Measurements from ENCODE around the gene KCNH1. TPM values are rescaled to one million over a fixed set of nuclear protein-coding genes. Genes with fewer than 3 reads are reported as not detected.

KCNH1 gene
- total and polyA plus RNA-seq, 2 donors from 2014 or later: 0.54 TPM; not detected in 1

DNA sequence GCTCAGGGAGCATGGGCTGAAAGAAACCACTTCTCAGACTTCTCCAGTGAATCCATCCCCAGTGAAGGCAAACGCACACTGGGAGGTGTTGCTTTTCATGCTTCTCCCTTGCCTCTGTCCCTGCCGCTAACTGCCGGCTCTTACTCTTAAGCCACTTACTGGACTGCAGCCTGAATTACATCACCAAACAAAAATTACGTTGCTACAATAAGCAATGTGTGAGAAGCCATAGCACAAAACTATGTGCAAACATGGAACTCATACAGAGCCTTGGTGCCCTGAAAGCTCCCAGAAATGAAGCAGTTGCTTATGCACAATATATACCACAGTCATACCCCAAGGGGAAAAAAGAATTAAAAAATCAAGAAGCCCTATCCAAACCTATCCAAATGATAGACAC lies 375.2 kb downstream of the KCNH1 start:
- TF ChIP-seq CTCF (IDR thresholded peaks at IDR 0.05; ENCODE audit: borderline replicate concordance, extremely low read depth, insufficient read depth): no peak
- intact Hi-C loops (cut with DNase I): no loop called here
- H3K9me3 ChIP-seq (ENCODE audit: control insufficient read depth in 2 of 3, insufficient read depth in 1 of 3, low read length in 3 of 3): peaks cover 0 to 9% (median 0%) of the 10 kb centered on the region in 3 donors
- no peak overlapping the region for H3K27ac ChIP-seq (ENCODE audit: low read depth in 2 of 2, low read length in 2 of 2)
- DNase-seq (no peak), FAIRE-seq (no peak)
- H3K4me1 ChIP-seq (ENCODE audit: control insufficient read depth in 2 of 3, insufficient read depth in 2 of 3, low read depth in 1 of 3, low read length in 3 of 3): no peaks in the 10 kb centered on the region
- no peak overlapping the region for H3K9ac ChIP-seq (ENCODE audit: low read length in 3 of 3)
- no peak overlapping the region for H3K4me3 ChIP-seq (ENCODE audit: low read length in 3 of 3)
- no peaks in the 10 kb centered on the region for H3K27me3 ChIP-seq (ENCODE audit: control insufficient read depth, insufficient read depth, low read length)
- no peaks in the 10 kb centered on the region for H3K36me3 ChIP-seq (ENCODE audit: control insufficient read depth in 2 of 3, insufficient read depth in 3 of 3, low read length in 3 of 3)

DNA sequence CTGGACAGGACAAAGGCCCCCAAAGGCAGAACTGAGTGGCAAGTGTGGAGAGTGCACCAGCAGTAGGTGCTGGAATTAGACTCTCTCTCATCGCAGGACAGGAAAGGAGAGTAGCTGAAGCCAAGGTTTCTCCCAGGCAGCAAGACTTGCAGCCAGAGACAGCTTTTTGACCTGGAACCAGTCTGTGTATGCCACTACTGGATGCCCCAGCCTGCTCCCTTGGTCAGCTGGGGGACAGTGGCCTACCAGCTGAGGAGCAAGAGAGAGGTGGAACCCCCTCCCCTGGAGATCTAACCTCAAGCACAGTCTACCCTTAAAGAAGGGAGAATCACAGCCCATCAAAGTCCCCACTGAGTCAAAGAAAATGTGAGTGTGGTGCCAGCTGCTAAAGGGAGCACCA lies 375.7 kb downstream of the KCNH1 start:
- intact Hi-C loops (cut with DNase I): no loop called here
- no peaks in the 10 kb centered on the region for H3K36me3 ChIP-seq (ENCODE audit: control insufficient read depth in 2 of 3, insufficient read depth in 3 of 3, low read length in 3 of 3)
- no peak for FAIRE-seq
- no peak for TF ChIP-seq CTCF (IDR thresholded peaks at IDR 0.05; ENCODE audit: borderline replicate concordance, extremely low read depth, insufficient read depth)
- no peaks in the 10 kb centered on the region for H3K4me1 ChIP-seq (ENCODE audit: control insufficient read depth in 2 of 3, insufficient read depth in 2 of 3, low read depth in 1 of 3, low read length in 3 of 3)
- DNase-seq: no peak
- H3K9me3 ChIP-seq (ENCODE audit: control insufficient read depth in 2 of 3, insufficient read depth in 1 of 3, low read length in 3 of 3): peaks cover 0 to 8% (median 0%) of the 10 kb centered on the region in 3 donors
- H3K27me3 ChIP-seq (ENCODE audit: control insufficient read depth, insufficient read depth, low read length): no peaks in the 10 kb centered on the region
- H3K9ac ChIP-seq (ENCODE audit: low read length in 3 of 3): no peak overlapping the region
- H3K27ac ChIP-seq (ENCODE audit: low read depth in 2 of 2, low read length in 2 of 2): no peak overlapping the region
- H3K4me3 ChIP-seq (ENCODE audit: low read length in 3 of 3): no peak overlapping the region

DNA sequence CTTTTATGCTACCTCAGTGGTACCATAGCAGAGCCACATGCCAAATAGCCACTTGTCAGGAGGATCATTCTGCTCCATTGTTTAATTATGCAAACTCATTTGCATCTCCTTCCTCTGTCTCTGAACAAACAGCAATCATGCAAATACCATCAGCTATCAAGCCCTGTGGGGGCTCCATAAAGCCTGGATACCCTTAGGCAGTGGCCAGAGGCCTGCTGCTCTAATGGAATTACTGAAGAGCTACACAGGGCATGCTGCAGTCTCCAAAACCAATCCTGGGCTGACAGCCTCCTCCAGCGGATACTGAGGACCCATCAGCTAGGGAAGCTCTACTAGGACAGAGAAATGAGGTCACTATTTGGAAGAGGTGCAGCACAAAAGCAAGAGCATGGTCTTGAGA lies 376.3 kb downstream of the KCNH1 start:
- H3K27me3 ChIP-seq (ENCODE audit: control insufficient read depth, insufficient read depth, low read length): no peaks in the 10 kb centered on the region
- no peak overlapping the region for H3K4me3 ChIP-seq (ENCODE audit: low read length in 3 of 3)
- intact Hi-C loops (cut with DNase I): no loop called here
- H3K9ac ChIP-seq (ENCODE audit: low read length in 3 of 3): no peak overlapping the region
- TF ChIP-seq CTCF (IDR thresholded peaks at IDR 0.05; ENCODE audit: borderline replicate concordance, extremely low read depth, insufficient read depth): no peak
- no peaks in the 10 kb centered on the region for H3K4me1 ChIP-seq (ENCODE audit: control insufficient read depth in 2 of 3, insufficient read depth in 2 of 3, low read depth in 1 of 3, low read length in 3 of 3)
- H3K27ac ChIP-seq (ENCODE audit: low read depth in 2 of 2, low read length in 2 of 2): no peak overlapping the region
- H3K9me3 ChIP-seq (ENCODE audit: control insufficient read depth in 2 of 3, insufficient read depth in 1 of 3, low read length in 3 of 3): peaks cover 0 to 8% (median 0%) of the 10 kb centered on the region in 3 donors
- DNase-seq (no peak), FAIRE-seq (no peak)
- no peaks in the 10 kb centered on the region for H3K36me3 ChIP-seq (ENCODE audit: control insufficient read depth in 2 of 3, insufficient read depth in 3 of 3, low read length in 3 of 3)

DNA sequence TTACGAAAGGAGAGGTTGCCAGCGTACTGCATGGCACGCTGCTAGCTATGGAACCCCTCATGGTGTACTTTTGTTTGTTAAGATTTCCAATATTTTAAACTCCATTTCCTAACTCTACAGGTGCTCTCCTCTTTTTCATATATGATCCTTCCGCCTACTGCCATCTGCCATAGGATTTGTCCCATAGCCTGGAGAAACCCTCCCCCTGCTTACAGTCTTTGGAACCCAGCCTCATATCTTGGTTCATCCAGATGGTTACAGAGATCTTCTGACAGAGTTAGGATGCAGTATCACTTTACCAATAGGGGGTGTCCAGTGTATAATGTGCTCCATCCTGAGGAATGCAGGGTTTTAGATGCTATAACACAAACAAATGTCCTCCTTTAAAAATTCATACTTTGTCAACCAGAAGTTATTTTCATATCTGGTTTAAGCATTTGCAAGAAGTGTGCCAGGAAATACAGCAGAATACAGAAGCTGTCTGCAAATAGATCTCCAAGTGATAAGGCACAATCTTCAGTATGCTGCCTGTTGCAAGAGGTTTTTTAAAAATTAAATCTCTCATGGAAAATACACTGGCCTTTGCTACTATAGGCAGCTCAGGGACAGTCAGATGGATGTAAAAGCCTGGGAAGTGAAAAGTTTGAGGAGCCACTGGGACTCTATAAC lies 377.8 kb downstream of the KCNH1 start:
- Histone ChIP-seq H3K9ac (ENCODE audit: low read length in 3 of 3) (no peak overlapping the region), H3K36me3 (ENCODE audit: control insufficient read depth in 2 of 3, insufficient read depth in 3 of 3, low read length in 3 of 3) (no peaks in the 10 kb centered on the region), H3K9me3 (ENCODE audit: control insufficient read depth in 2 of 3, insufficient read depth in 1 of 3, low read length in 3 of 3) (peaks cover 0 to 8% (median 0%) of the 10 kb centered on the region in 3 donors), H3K4me3 (ENCODE audit: low read length in 3 of 3) (no peak overlapping the region), H3K4me1 (ENCODE audit: control insufficient read depth in 2 of 3, insufficient read depth in 2 of 3, low read depth in 1 of 3, low read length in 3 of 3) (no peaks in the 10 kb centered on the region), H3K27me3 (ENCODE audit: control insufficient read depth, insufficient read depth, low read length) (no peaks in the 10 kb centered on the region), H3K27ac (ENCODE audit: low read depth in 2 of 2, low read length in 2 of 2) (no peak overlapping the region)
- FAIRE-seq (no peak), DNase-seq (no peak)
- TF ChIP-seq CTCF (IDR thresholded peaks at IDR 0.05; ENCODE audit: borderline replicate concordance, extremely low read depth, insufficient read depth): no peak
- intact Hi-C loops (cut with DNase I): no loop called here

Measured in kidney (tissue), 14 donors.